Prostate gland (tissue), 2 donors: ENCODE measurements around the gene FCRLB.

Source experiments
- CTCF ChIP-seq, 4 experiments: fragments of 200-600 bp in 2 of 4; fragments of 450-650 bp in 2 of 4; sonication (generic) in 2 of 4; IDR thresholded peaks; 1 replicate in 3 of 4; 2 replicates in 1 of 4; pipeline ENCODE4 v1.5.1; 2016 to 2019; ENCODE audit warnings: antibody characterized with exemption in 4 of 4, mild to moderate bottlenecking in 2 of 4, moderate library complexity in 2 of 4
- POLR2A ChIP-seq: fragments of 450-650 bp; IDR thresholded peaks from one replicate; pipeline ENCODE4 v1.6.1; 2016; ENCODE audit warnings: antibody characterized with exemption, mild to moderate bottlenecking
- POLR2AphosphoS5 ChIP-seq: sonication (generic); formaldehyde crosslinking; IDR thresholded peaks from one replicate; pipeline ENCODE4 v1.6.1; 2017; ENCODE audit warnings: antibody characterized with exemption

GRCh38 chr1:161725908-161726472 lies 4.6 kb downstream of the FCRLB start:
- TF ChIP-seq CTCF (IDR thresholded peaks at IDR 0.05) (peak in 1 of 4 experiments; percentile 36), POLR2A (no peak), POLR2AphosphoS5 (no peak)
